Fibroblast of peridontal ligament (primary cell): ENCODE results near the gene MFAP2.
"Not testable (repeated sequence)": the region's sequence is repeated elsewhere in the genome, so short reads cannot be mapped to it uniquely, and the experiment has no call there.

Experiments used
- DNase-seq: peaks from one replicate; pipeline ENCODE4 v3.0.0-alpha.2; 2010; ENCODE audit errors: extremely low read depth

The MFAP2 gene

GRCh38 chr1:16929146-16930041 is 51.0 kb downstream of the MFAP2 start:
- DNase-seq = not testable (repeated sequence)

GRCh38 chr1:16927711-16928485 is 52.5 kb downstream of the MFAP2 start:
- DNase-seq = no peak

- no peak for DNase-seq
Observed at GRCh38 chr1:16927256-16927655, 53.2 kb downstream of the MFAP2 start.

- no peak for DNase-seq
Observed at GRCh38 chr1:16926491-16927073, 53.8 kb downstream of the MFAP2 start.

GRCh38 chr1:16925635-16926490 is 54.6 kb downstream of the MFAP2 start:
- no peak for DNase-seq

GRCh38 chr1:16924919-16925477 is 55.4 kb downstream of the MFAP2 start:
- DNase-seq = no peak
